SK-N-SH treated with all-trans-retinoic acid at 6 μM for 48 hours (cell line): ENCODE data around the gene BIN1.
A peak's percentile ranks its signal among the peaks of the same experiment; 100 is the strongest.

Experiments used
- ATAC-seq: fragments of 200-7000 bp; cut with Tn5 transposase; 3 replicates; pipeline ENCODE4 v1.9.1; 2020; ENCODE audit warnings: mild to moderate bottlenecking, moderate library complexity
- ARNTL ChIP-seq: fragments of 450-650 bp; formaldehyde crosslinking; IDR thresholded peaks from 2 replicates; pipeline ENCODE4 v1.5.0; 2020; ENCODE audit warnings: low read depth, mild to moderate bottlenecking, moderate library complexity, borderline replicate concordance
- BACH2 ChIP-seq: fragments of 250-450 bp; sonication (Bioruptor Pico); IDR thresholded peaks from 2 replicates; pipeline ENCODE4 v1.9.0; 2021; ENCODE audit warnings: mild to moderate bottlenecking, borderline replicate concordance
- CSDC2 ChIP-seq: fragments of 250-450 bp; sonication (Bioruptor Pico); IDR thresholded peaks from 2 replicates; pipeline ENCODE4 v1.5.0; 2020; ENCODE audit warnings: mild to moderate bottlenecking, moderate library complexity
- ESRRG ChIP-seq: fragments of 250-450 bp; sonication (Bioruptor Pico); IDR thresholded peaks from 2 replicates; pipeline ENCODE4 v1.6.1; 2021; ENCODE audit warnings: mild to moderate bottlenecking
- GLIS3 ChIP-seq: fragments of 250-450 bp; sonication (Bioruptor Pico); IDR thresholded peaks from 2 replicates; pipeline ENCODE4 v1.5.0; 2020; ENCODE audit warnings: mild to moderate bottlenecking, moderate library complexity
- ISL1 ChIP-seq: fragments of 250-450 bp; sonication (Bioruptor Pico); IDR thresholded peaks from 2 replicates; pipeline ENCODE4 v2.1.2; 2022; ENCODE audit warnings: mild to moderate bottlenecking, moderate library complexity
- OSR1 ChIP-seq: fragments of 250-450 bp; sonication (Bioruptor Pico); IDR thresholded peaks from 2 replicates; pipeline ENCODE4 v1.8.0; 2022; ENCODE audit warnings: moderate library complexity, mild to moderate bottlenecking, inconsistent platforms
- PATZ1 ChIP-seq: fragments of 250-450 bp; sonication (Bioruptor Pico); IDR thresholded peaks from 2 replicates; pipeline ENCODE4 v1.8.0; 2020; ENCODE audit warnings: mild to moderate bottlenecking, moderate library complexity, borderline replicate concordance
- POU6F1 ChIP-seq: fragments of 250-450 bp; sonication (Bioruptor Pico); IDR thresholded peaks from 2 replicates; pipeline ENCODE4 v1.8.0; 2021; ENCODE audit warnings: low read depth, mild to moderate bottlenecking, moderate library complexity, borderline replicate concordance
- PPARA ChIP-seq: fragments of 250-450 bp; sonication (Bioruptor Pico); IDR thresholded peaks from 2 replicates; pipeline ENCODE4 v1.5.0; 2020; ENCODE audit warnings: mild to moderate bottlenecking, borderline replicate concordance
- RARB ChIP-seq: fragments of 250-450 bp; sonication (Bioruptor Pico); IDR thresholded peaks from 2 replicates; pipeline ENCODE4 v1.8.0; 2021; ENCODE audit warnings: mild to moderate bottlenecking, moderate library complexity
- SNAI2 ChIP-seq: fragments of 250-450 bp; sonication (Bioruptor Pico); IDR thresholded peaks from 2 replicates; pipeline ENCODE4 v1.5.0; 2020; ENCODE audit warnings: mild to moderate bottlenecking, moderate library complexity
- TCF4 ChIP-seq: fragments of 250-450 bp; sonication (Bioruptor Pico); IDR thresholded peaks from 2 replicates; pipeline ENCODE4 v1.8.0; 2021; ENCODE audit warnings: mild to moderate bottlenecking, moderate library complexity, borderline replicate concordance
- TOX ChIP-seq: fragments of 250-450 bp; sonication (Bioruptor Pico); IDR thresholded peaks from 2 replicates; pipeline ENCODE4 v1.8.0; 2021; ENCODE audit warnings: mild to moderate bottlenecking, moderate library complexity, borderline replicate concordance
- ZC3H10 ChIP-seq: fragments of 250-450 bp; sonication (Bioruptor Pico); IDR thresholded peaks from 2 replicates; pipeline ENCODE4 v1.5.1; 2021; ENCODE audit warnings: mild to moderate bottlenecking, moderate library complexity
- ZFP3 ChIP-seq: fragments of 250-450 bp; sonication (Bioruptor Pico); IDR thresholded peaks from 2 replicates; pipeline ENCODE4 v1.5.0; 2020; ENCODE audit warnings: mild to moderate bottlenecking, moderate library complexity
- ZFP30 ChIP-seq: fragments of 450-650 bp; formaldehyde crosslinking; IDR thresholded peaks from 2 replicates; pipeline ENCODE4 v1.5.0; 2022; ENCODE audit warnings: mild to moderate bottlenecking, moderate library complexity
- ZNF565 ChIP-seq: fragments of 450-650 bp; formaldehyde crosslinking; conservative IDR thresholded peaks from 2 replicates; pipeline ENCODE4 v1.5.0; 2020; ENCODE audit warnings: low read depth, mild to moderate bottlenecking, moderate library complexity
- ZNF70 ChIP-seq: fragments of 450-650 bp; formaldehyde crosslinking; IDR thresholded peaks from 2 replicates; pipeline ENCODE4 v1.5.0; 2020; ENCODE audit warnings: mild to moderate bottlenecking, moderate library complexity
- ZNF8 ChIP-seq: fragments of 450-650 bp; formaldehyde crosslinking; IDR thresholded peaks from 2 replicates; pipeline ENCODE4 v1.5.0; 2020; ENCODE audit warnings: mild to moderate bottlenecking, moderate library complexity
- TF ChIP-seq, protein P1 (sequence below): fragments of 250-450 bp; sonication (Bioruptor Pico); IDR thresholded peaks from 2 replicates; pipeline ENCODE4 v1.5.1; 2020; ENCODE audit warnings: low read depth, mild to moderate bottlenecking, moderate library complexity
- TF ChIP-seq, protein P2 (sequence below): fragments of 250-450 bp; sonication (Bioruptor Pico); IDR thresholded peaks from 2 replicates; pipeline ENCODE4 v1.5.0; 2020; ENCODE audit warnings: mild to moderate bottlenecking, moderate library complexity
- TF ChIP-seq, protein P3 (sequence below): fragments of 250-450 bp; sonication (Bioruptor Pico); IDR thresholded peaks from 2 replicates; pipeline ENCODE4 v1.5.1; 2021; ENCODE audit warnings: mild to moderate bottlenecking, moderate library complexity

Gene BIN1

GRCh38 chr2:127072970-127073369 lies 34.0 kb downstream of the BIN1 start:
- peak; percentile 48; the same call in 1 of the 3 replicates for ATAC-seq
- TF ChIP-seq ESRRG (CRISPR knock-in tag) (no peak), TCF4 (CRISPR knock-in tag) (peak; percentile 78)

GRCh38 chr2:127072396-127072795 lies 34.6 kb downstream of the BIN1 start:
- no peak for TF ChIP-seq POU6F1 (CRISPR knock-in tag)
- ATAC-seq = no peak

DNA sequence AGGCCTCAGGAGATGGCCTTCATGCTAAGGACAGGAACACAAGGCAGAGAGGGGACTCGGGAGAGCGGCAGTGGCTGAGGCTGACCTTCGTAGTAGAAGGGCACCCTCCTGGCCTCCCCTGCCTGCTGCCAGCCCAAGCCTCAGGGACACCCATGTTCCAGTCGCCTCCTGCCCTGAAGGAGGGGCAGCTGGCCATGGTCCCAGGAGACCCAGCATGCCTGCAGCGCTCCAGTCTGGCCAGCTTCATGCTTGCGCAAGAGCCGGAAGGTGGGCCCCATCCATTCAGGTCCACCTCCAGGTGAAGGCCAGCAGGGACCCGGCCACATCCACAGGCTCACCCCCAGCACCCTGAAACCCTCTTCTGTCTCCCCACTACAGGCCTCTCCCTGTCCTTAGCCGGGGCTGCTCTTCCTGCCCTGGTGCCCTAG lies 35.0 kb downstream of the BIN1 start:
- no peak for TF ChIP-seq ZNF565 (CRISPR knock-in tag)
- TF ChIP-seq ZC3H10 = no peak
- TF ChIP-seq TOX (CRISPR knock-in tag) = no peak
- TF ChIP-seq, protein P1, sequence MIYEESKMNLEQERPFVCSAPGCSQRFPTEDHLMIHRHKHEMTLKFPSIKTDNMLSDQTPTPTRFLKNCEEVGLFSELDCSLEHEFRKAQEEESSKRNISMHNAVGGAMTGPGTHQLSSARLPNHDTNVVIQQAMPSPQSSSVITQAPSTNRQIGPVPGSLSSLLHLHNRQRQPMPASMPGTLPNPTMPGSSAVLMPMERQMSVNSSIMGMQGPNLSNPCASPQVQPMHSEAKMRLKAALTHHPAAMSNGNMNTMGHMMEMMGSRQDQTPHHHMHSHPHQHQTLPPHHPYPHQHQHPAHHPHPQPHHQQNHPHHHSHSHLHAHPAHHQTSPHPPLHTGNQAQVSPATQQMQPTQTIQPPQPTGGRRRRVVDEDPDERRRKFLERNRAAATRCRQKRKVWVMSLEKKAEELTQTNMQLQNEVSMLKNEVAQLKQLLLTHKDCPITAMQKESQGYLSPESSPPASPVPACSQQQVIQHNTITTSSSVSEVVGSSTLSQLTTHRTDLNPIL (CRISPR knock-in tag) = no peak
- TF ChIP-seq GLIS3 (CRISPR knock-in tag) = no peak
- TF ChIP-seq ZNF8 (CRISPR knock-in tag) = no peak
- TF ChIP-seq SNAI2 (CRISPR knock-in tag) = no peak
- no peak for TF ChIP-seq ZFP3 (CRISPR knock-in tag)
- no peak for TF ChIP-seq ZFP30 (CRISPR knock-in tag)
- TF ChIP-seq ARNTL (CRISPR knock-in tag) = no peak
- TF ChIP-seq ZNF70 = no peak
- TF ChIP-seq, protein P2, sequence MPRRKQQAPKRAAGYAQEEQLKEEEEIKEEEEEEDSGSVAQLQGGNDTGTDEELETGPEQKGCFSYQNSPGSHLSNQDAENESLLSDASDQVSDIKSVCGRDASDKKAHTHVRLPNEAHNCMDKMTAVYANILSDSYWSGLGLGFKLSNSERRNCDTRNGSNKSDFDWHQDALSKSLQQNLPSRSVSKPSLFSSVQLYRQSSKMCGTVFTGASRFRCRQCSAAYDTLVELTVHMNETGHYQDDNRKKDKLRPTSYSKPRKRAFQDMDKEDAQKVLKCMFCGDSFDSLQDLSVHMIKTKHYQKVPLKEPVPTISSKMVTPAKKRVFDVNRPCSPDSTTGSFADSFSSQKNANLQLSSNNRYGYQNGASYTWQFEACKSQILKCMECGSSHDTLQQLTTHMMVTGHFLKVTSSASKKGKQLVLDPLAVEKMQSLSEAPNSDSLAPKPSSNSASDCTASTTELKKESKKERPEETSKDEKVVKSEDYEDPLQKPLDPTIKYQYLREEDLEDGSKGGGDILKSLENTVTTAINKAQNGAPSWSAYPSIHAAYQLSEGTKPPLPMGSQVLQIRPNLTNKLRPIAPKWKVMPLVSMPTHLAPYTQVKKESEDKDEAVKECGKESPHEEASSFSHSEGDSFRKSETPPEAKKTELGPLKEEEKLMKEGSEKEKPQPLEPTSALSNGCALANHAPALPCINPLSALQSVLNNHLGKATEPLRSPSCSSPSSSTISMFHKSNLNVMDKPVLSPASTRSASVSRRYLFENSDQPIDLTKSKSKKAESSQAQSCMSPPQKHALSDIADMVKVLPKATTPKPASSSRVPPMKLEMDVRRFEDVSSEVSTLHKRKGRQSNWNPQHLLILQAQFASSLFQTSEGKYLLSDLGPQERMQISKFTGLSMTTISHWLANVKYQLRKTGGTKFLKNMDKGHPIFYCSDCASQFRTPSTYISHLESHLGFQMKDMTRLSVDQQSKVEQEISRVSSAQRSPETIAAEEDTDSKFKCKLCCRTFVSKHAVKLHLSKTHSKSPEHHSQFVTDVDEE (CRISPR knock-in tag) = no peak
- TF ChIP-seq PATZ1 (CRISPR knock-in tag) = no peak
- no peak for TF ChIP-seq CSDC2 (CRISPR knock-in tag)
- TF ChIP-seq, protein P3, sequence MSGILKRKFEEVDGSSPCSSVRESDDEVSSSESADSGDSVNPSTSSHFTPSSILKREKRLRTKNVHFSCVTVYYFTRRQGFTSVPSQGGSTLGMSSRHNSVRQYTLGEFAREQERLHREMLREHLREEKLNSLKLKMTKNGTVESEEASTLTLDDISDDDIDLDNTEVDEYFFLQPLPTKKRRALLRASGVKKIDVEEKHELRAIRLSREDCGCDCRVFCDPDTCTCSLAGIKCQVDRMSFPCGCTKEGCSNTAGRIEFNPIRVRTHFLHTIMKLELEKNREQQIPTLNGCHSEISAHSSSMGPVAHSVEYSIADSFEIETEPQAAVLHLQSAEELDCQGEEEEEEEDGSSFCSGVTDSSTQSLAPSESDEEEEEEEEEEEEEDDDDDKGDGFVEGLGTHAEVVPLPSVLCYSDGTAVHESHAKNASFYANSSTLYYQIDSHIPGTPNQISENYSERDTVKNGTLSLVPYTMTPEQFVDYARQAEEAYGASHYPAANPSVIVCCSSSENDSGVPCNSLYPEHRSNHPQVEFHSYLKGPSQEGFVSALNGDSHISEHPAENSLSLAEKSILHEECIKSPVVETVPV (CRISPR knock-in tag) = no peak
- no peak for TF ChIP-seq RARB
- no peak for TF ChIP-seq OSR1 (CRISPR knock-in tag)
- no peak for TF ChIP-seq PPARA (CRISPR knock-in tag)
- TF ChIP-seq BACH2 = no peak
- TF ChIP-seq ESRRG (CRISPR knock-in tag) = no peak
- TF ChIP-seq, all 23 proteins: peak for 0
- no peak for ATAC-seq

GRCh38 chr2:127070221-127070620 lies 36.7 kb downstream of the BIN1 start:
- no peak for TF ChIP-seq OSR1 (CRISPR knock-in tag)
- TF ChIP-seq ZC3H10 = no peak
- no peak for TF ChIP-seq ISL1 (CRISPR knock-in tag)
- no peak for TF ChIP-seq TOX (CRISPR knock-in tag)
- TF ChIP-seq ARNTL (CRISPR knock-in tag) = no peak
- TF ChIP-seq ZFP30 (CRISPR knock-in tag) = no peak
- no peak for TF ChIP-seq ZNF565 (CRISPR knock-in tag)
- no peak for TF ChIP-seq CSDC2 (CRISPR knock-in tag)
- no peak for TF ChIP-seq ZFP3 (CRISPR knock-in tag)
- no peak for ATAC-seq
